CD4-positive, alpha-beta T cell treated with Interleukin-10 for 1 hour (primary cell): ENCODE measurements around the gene EHD3.

Source experiments
- DNase-seq: peaks from one replicate; pipeline ENCODE4 v3.0.0-alpha.2; 2020

EHD3 gene

DNA sequence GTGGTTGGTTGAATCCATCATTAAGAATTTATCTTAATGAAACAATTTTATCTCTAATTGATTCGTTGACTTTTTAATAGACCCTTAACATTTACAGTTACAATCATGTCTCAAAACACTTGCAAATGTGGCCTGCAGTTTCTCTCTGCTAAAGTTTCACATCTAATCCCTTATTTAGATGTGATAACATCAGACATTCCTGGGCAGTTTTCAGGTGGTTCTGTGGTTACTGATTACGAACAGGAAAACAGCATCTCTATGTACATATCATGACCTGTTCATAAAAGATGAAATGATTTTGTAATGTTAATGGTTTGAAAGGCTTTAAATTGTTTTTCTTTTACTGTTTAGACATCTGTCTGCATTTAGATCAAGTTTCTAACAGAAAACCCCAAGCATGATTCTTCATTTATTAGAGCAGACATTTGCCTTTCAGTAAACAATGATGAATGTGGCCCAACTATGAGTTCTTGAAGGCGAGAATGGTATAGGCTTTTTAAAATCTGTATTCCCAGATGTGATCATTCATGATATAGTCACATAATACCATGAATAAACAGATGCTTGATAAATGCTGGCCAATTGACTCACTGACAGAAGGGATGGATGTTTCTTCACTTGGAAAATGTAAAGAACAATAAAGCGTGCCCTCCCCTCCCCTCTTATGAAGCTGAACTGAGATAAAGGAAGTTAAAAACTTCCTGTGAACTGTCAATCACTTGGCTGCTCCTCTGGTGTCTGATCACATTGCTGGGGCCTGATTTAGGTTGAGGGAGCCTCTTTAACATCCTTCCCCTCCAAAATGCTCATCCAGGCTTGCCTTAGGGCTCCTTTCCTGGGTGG lies 20.1 kb upstream of the EHD3 start:
- no peak for DNase-seq

DNA sequence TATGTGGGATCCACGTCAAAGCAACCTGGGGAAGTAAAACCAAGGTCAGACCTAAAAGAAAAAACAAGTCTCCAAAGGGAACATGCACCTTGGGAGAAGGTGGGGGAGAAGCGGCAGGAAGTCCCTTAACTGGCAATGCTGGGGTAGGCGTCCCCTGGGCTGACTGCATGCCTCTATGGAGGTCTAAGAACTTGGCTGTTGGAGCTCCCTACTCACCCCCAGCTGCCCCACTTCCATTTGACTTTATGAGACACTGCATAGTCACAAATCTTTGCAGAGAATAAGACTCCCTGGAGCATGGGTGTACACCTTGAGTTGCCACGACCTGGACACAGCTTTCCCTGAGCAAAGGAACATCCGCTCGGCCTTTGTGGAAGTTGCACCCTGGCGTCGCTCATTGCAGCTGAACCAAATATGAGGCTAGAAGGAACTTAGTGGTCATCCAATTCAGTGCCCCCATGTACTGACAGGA lies 19.5 kb upstream of the EHD3 start:
- no peak for DNase-seq

DNA sequence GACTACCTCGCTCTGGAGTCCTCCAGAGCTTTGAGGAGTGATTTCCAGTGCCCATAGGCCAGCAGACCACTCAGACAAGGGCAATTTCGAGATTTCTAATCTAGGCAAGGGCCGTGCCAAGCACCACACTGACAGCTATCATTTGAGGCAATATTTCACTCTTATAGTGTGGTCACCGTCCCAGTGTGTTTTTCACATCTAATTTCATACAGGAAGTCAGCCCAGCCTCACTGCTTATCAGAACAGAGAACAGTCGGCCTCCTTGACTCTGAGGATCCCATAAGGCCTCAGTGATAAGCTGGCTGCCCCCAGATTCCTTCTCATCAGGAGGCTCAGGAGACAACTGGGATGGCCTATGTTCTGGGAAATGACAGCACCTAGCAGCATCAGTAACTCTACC lies 17.2 kb upstream of the EHD3 start:
- DNase-seq: no peak

DNA sequence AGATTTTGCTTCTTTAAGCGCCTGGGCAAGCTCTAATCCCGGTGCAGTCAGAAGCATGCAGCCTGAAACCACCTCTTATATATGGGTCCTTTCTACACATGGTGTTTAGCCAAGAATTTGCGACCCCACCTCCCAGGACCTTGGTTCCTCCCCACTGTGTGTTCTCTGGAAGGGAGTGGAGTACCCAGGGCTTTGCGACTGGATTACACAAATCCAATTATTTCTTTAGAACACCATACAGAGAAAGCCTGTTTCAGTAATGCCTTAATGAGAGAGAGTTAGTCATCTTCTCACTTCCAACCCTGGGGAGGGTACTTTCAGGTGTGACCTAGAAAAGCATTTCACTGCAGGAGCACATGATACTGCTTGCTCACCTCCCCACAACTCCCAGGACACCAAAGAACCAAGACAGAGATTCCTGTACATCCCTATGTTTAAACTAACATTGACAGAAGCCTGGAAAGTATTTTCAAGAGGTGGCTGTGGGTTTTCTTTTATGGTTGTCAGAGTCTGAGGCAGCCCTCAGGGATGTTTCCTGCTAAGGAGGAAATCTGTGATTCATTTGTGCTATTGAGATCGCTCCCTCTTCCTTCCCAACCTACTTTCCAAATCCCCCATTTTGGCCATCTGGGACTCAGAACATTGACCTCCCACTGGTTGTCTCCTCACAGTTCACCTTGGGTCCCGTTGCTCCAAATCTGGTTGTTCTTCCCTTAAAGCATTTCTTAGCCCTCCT lies 16.3 kb upstream of the EHD3 start, which contains the start of gene CAPN14:
Gene CAPN14 (minus strand): TSS at position 51 of the 736 bp plus-strand sequence. CDS start 12,068 bp downstream, outside the sequence.
- DNase-seq: no peak

DNA sequence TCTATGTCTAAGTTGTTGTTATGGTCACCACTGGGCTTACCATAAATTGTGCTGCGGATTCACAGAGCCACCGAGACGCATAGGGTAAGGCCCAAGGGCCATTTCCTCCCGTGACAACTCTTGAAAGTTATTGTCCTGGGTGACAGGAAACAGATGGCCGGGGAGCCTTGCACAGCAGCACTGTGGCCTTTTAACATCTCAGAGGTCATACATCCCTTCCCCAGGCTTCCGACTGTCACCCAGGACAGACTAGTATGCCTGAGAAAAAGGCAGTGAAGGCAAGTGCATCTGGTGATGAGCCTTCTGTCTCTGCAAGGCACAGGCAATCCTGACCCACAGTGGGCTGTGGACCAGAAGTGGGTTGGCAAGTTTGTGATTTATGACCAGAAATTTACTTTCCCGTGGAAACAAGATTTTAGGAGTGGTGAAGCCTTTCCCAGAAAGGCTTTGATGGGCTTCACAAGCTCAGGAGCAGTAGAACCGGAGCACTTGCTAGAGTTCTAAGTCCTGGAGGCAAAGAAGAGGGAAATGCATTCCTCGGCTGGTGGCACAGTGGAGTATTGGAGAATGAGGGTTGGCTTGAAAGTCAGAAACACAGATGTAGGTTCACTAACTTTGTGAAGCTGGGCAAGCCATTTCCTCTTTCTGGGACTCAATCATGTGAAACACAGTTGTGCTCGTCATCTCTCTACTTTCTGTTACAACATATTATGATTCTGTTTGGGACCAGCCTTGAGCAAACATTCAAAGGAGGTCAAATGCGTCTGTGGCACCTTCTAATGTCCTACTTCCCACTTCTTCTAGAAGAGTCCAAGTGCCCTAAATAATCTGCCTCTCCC lies 14.6 kb upstream of the EHD3 start:
- no peak for DNase-seq

DNA sequence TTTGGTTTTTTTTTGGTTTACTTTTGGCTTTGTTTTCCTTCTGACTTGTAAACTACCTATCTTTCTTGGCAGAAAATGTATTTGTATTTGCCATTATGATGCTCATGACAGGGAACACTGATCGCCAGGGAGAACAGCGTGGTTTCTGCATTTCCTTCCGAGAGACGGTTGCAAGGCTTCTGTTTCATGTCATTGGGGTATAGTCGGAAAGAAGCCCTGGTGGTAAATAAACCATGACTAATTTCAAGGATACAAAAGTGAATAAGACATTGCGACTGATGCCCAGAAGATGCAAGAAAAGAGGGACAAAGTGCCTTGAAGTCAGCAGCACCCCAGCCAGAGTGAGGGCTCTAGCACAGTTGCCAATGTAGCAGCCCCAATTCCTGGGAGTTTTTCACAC lies 12.4 kb upstream of the EHD3 start:
- DNase-seq: no peak

DNA sequence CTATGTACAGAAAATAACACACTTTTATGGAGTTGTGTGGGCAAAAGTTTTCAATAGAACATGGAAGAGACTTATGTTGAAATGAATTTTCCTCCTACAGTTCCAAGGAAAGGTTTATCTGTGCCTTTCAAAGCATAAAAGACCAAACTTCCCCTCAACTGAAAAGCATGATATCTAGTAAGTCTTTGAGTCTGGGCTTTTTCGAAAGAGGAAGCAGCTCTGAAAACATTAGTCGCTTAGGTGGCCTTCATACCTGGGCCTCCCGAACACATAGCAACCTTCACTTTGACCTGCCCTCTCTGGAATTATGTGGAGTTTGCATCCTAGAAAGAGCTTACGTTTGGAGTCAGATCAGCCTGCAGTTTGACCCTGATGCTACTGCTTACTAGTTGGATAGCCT lies 11.9 kb upstream of the EHD3 start:
- DNase-seq: no peak

DNA sequence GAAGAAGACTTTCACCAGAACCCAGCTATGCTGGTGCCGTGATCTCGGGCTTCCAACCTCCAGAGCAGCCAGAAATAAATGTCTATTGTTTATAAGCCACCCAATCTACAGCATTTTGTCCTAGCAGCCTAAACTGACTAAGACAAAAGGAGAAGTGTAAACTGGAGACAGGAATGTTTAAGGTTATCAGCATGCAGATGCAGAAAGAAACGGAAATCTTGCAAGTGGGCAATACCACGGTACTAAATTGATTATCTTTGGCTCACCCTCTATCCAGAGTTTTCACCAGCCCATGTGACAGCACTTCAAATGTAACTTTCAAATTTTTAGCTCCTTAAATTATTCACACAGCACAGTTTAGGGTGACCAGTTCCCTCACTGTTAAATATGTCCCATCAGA lies 10.9 kb upstream of the EHD3 start:
- DNase-seq: no peak

DNA sequence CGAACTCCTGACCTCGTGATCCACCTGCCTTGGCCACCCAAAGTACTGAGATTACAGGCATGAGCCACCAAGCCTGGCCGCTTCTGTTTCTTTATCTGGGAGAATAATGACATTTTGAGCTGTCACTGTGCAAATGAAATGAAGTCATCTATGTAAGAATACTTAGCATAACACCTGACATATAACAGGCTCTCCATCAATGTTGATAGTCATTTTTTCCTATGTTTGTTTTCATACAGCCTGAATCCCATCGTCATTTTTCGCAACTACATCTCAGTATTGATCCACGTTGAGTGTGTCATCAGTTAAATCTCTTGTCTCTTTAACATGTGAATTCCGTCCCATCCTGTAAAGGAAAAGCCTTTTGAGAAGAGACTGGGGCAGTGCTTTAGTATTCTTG lies 10.2 kb upstream of the EHD3 start:
- no peak for DNase-seq

DNA sequence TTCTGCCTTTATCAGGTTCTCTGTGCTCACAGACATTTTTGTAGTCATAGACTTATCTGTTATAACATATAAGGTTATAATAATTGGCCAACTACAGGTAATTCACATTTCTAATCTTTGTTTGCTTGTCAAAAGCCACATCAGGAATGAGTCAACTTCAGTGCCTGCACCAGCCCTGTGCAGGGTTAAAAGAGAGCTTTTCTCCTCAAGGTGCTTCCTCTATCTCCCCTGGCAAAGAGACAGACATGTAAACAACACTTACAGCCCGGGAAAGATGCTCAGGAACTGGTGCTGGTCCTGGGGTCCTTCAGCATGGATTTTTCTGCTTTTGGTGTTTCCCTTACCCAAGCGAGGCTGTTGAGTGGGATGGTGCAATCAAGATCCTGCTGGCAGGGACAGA lies 7.7 kb upstream of the EHD3 start:
- no peak for DNase-seq

DNA sequence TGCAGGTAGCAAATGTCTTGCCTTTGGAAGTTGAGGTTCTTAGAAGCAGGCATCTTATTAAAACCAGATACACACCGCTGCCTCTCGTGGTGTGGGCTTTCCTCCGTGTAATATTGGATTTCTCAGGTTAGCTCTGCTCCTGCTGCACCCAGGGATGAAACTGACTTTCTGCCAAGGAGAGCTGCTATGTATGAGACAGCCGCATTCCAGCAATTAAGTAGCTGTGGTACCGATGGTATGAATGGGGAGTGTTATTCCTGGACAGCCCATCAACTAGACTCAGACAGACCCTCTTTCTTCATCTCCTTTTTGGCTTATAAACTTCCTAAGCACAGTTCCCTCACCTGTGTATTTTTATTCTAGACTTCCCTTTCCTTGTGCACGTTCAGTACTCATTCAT lies 6.8 kb upstream of the EHD3 start:
- no peak for DNase-seq

DNA sequence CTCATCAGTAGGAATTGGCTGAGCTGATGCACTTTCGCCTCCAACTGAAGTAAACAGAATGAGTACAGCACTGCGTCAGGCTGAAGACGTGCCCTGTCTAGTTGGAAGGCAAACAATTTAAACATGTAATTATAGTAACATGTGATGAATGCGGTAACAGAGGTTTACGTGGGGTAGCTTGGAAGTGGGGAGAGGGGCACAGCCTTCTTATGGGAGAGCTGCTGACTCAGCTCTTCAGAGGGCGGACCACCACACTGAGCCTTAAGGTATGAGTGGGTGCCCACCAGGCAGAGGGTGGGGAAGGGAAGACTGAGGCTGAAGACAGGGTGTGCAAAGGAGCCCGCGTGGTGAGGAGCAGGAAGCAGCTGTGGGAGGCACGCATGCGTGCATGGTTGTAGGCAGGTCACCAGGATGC lies 6.2 kb upstream of the EHD3 start:
- no peak for DNase-seq

DNA sequence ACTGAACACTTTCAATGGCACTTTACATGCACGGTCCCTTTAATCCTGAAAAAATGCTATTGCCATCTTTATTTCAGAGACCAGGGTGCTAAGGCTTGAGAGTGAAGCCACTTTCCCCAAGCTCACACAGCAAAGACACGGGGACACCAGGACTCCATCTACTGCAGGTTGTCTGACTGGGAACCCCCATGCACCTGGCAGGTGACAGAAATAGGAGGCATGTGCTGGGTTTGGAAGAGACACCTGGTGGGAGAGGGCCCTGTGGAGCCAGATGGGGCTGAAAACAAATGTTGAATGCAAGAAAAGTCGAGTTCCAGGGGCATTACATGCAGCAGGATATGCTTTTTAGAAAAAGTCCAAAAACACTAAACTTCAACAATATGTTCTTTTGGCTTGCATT lies 5.2 kb upstream of the EHD3 start:
- no peak for DNase-seq

DNA sequence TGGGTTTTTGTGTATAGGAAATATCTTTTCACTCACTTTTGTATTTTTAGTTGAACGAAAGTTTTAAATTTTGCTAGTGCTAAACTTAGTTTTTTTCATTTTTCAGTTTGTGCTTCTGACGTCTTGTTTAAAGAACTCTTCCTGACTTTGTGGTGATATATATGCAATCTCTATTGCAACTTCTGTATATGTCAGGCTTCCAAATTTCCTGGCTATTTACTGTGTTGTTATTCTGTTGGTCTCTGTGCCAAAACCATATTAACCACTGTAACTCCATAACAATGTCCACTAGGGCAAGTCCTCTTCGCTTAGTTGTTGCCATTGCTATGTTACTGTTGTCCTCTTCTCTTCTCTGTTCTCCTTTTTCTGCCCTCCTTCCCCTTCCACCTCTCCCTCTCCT lies 3.2 kb upstream of the EHD3 start:
- no peak for DNase-seq

DNA sequence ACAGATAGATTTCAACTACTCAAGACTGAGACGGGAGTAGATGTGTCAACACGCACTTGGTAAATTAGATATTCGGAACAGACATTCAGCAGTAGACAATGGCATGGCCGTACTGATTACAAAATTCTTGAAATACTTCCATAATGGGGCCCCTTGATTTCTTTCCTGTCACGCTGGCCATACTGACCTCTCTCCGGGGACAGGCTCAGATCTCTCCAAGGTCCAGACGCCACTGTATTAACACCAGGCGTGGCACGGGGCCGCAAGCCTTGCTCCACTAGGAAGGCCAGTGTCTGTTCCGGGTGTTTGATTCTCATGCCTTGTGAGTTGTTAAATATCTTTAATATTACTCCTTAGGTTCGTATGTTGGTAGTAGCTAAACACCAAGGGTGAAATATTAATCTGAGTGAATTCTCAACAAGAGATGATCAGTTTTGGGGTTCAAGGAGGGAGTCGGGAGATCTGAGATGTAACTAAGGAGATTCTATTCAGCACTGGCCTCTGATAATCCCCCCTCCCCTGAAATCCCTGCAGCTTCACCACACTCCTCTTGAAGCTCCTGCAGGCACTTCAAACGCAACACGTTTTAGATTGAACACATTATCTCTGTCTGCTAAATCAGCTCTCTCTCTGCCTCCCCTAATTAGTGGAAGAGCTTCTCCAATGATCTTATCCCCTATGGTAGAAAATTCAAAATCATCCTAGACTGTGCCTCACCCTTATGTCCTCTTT lies 2.2 kb upstream of the EHD3 start:
- no peak for DNase-seq

DNA sequence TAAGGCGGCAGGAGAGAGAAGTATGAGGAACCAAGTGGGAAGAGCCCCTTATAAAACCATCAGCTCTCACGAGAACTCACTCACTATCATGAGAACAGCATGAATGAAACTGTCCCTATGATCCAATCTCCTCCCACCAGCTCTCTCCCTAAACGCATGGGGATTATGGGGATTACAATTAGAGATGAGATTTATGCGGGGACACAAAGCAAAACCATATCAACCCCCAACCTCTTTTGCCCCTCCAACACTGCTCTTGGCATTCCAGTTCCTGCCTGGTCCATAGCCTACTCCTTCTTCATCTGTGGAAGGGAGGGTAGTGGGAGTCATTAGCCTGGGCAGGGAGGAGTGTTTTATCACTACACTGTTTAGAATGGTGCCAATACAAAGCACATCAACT lies 1.4 kb upstream of the EHD3 start:
- DNase-seq: no peak

DNA sequence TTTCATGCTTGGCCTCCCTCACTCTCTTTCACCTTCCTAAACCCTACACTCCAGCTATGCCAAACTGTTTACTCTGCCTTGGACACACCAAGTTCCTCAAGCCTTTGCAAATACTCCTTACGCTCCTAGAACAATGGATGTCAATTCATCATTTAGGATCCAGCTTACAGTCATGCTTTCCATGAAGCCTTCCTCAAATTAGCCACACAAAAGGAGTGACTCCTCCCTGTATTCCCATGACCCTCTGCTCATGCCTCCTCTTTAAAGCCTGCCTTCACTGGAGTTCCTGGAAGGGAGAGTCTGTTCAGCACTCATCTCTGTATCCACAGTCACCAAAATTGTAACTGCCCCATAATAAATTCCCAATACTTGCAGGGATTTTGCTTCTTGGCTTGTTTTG lies 721 bp upstream of the EHD3 start:
- no peak for DNase-seq

DNA sequence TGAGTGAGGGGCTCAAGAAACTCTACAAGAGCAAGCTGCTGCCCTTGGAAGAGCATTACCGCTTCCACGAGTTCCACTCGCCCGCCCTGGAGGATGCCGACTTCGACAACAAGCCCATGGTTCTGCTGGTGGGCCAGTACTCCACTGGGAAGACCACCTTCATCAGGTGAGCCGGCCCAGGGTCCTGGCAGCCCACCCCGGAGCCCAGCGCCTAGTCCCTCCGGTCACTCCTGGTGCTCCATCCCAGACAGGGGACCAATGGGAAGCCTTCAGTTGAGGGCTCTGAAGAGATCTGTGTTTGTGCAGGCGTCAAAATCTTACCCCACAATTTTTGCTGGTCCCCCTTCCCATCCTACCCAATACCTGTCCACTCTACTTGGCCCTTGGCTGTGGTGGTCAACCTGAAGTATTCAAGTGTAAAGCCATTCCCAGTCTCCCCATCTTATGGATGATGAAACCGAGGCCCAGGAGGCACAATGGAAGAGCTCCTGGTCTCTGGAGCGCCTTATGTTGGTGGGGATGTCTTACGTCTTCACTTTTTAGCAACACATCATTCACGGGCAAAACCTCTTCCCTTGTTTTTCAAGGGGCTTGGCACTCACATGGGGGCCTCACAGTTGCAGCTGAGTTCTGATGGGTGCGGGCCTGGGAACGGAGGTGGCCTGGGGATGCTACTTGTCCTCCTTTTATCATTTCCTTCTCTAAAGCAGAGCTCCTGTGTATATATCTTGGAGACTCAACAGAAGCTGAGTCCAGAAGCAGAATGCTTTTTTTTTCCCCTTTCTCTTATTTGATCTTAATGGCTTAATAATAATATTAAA lies 941 bp downstream of the EHD3 start:
- no peak for DNase-seq

DNA sequence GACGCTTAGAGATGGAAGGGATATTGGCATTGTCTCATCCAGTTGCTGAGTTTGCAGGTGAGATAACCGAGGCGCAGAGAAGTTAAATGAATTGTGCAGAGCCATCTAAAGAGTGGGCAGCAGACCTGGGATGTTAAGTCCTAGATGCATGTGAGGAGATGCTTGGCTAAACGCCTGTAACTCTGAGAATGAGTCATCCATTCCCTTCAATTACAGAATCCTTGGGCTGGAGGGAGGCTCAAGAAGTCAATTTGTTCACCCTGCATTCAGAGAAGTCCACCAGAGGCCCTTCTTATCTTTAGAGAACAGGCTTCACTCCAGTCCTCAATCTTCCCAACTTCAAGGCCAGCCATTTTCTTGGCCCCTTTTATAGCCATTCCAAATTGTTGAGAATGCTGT lies 1.6 kb downstream of the EHD3 start:
- DNase-seq: no peak

DNA sequence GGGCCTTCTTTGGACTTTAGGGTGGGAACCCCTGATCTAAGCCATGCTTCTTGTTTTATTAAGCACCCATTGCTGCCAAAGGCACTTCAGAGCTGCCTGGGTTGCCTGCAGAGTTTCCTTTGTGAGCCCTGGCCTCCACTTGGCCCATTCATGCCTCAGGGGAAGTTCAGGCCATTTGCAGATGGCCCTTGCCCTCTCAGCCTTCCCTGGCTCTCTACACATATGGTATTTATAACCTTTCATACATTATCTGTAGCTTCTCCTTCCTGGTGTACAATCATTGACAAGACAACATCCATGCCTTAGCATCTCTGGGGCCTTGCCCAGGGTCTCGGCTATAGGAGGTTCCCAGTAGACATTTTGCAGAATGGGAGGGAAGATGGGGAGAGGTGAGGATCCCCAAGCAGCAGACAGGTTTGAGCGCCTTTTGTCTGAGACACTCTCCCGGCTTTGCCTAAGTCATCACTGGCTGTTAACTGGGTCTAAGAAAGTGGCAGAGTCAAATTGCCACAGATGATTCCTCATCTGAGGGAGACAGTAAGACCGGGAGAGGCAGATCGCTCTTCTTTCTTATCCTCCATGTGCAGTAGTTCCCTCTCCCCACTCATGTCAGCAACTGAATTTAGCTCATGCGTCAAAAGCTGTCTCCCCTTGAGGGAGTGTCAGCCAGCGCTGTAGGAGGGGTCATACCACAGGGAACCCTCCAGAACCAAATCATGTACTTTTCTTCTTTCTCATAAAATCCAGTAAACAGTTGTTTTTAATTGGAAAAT lies 2.7 kb downstream of the EHD3 start:
- DNase-seq: no peak
